ENCODE data around the gene FAM186B. TPM values are rescaled to one million over a fixed set of nuclear protein-coding genes. Genes with fewer than 3 reads are reported as not detected.

FAM186B gene
- total RNA-seq, 6 experiments from 2014 or later: 0.24 to 1.4 (median 0.71) TPM

- ATAC-seq (no peak), DNase-seq (no peak)
- intact Hi-C loops (cut with DNase I): no loop called here
- no peaks in the 10 kb centered on the region for H3K27me3 ChIP-seq
- no peaks in the 10 kb centered on the region for H3K36me3 ChIP-seq
- H3K27ac ChIP-seq: no peak overlapping the region
- H3K4me3 ChIP-seq: no peak overlapping the region
- H3K4me1 ChIP-seq: no peaks in the 10 kb centered on the region
- TF ChIP-seq POLR2A (IDR thresholded peaks at IDR 0.05) (no peak), CTCF (IDR thresholded peaks at IDR 0.05) (no peak)
- WGBS (ENCODE audit: insufficient coverage, low coverage, low lambda C conversion rate, missing lambda C conversion rate): 54% methylated on average over 3 of the region's 5 CpGs
- H3K9me3 ChIP-seq: no peaks in the 10 kb centered on the region
These were observed 583 bp downstream of the FAM186B start for GRCh38 chr12:49604856-49605255.

GRCh38 chr12:49603721-49604120 is 1.7 kb downstream of the FAM186B start:
- intact Hi-C loops (cut with DNase I): no loop called here
- WGBS (ENCODE audit: insufficient coverage, low coverage, low lambda C conversion rate, missing lambda C conversion rate): 100% methylated on average over 1 of the region's 1 CpG
- no peaks in the 10 kb centered on the region for H3K27me3 ChIP-seq

GRCh38 chr12:49599961-49600360 is 5.5 kb downstream of the FAM186B start:
- DNase-seq (no peak), ATAC-seq (no peak)
- TF ChIP-seq CTCF (IDR thresholded peaks at IDR 0.05): no peak
- TF ChIP-seq POLR2A (IDR thresholded peaks at IDR 0.05): no peak
- Histone ChIP-seq H3K27ac (no peak overlapping the region), H3K4me1 (no peaks in the 10 kb centered on the region), H3K27me3 (no peaks in the 10 kb centered on the region), H3K36me3 (no peaks in the 10 kb centered on the region), H3K9me3 (no peaks in the 10 kb centered on the region), H3K4me3 (no peak overlapping the region)
- 92% methylated on average over 2 of the region's 8 CpGs for WGBS (ENCODE audit: insufficient coverage, low coverage, low lambda C conversion rate, missing lambda C conversion rate)
- intact Hi-C loops (cut with DNase I): no loop called here

More at GRCh38 chr12:49603721-49604120, 1.7 kb downstream of the FAM186B start:
- no peak for ATAC-seq
- Histone ChIP-seq H3K27ac (no peak overlapping the region), H3K4me3 (no peak overlapping the region), H3K9me3 (no peaks in the 10 kb centered on the region), H3K4me1 (no peaks in the 10 kb centered on the region), H3K36me3 (no peaks in the 10 kb centered on the region)
- TF ChIP-seq CTCF (IDR thresholded peaks at IDR 0.05) (no peak), POLR2A (IDR thresholded peaks at IDR 0.05) (no peak)
- DNase-seq: no peak

- no peaks in the 10 kb centered on the region for H3K4me1 ChIP-seq
- no peak overlapping the region for H3K27ac ChIP-seq
- H3K36me3 ChIP-seq: no peaks in the 10 kb centered on the region
- H3K27me3 ChIP-seq: no peaks in the 10 kb centered on the region
- no peaks in the 10 kb centered on the region for H3K9me3 ChIP-seq
- intact Hi-C loops (cut with DNase I): no loop called here
- ATAC-seq (no peak), DNase-seq (no peak)
- 80% methylated on average over 7 of the region's 10 CpGs for WGBS (ENCODE audit: insufficient coverage, low coverage, low lambda C conversion rate, missing lambda C conversion rate)
- H3K4me3 ChIP-seq: no peak overlapping the region
- TF ChIP-seq POLR2A (IDR thresholded peaks at IDR 0.05): no peak
- no peak for TF ChIP-seq CTCF (IDR thresholded peaks at IDR 0.05)
These were observed 6.9 kb downstream of the FAM186B start for GRCh38 chr12:49598527-49598926.

All from right lobe of liver (tissue), 6 donors.